HepG2 (cell line): ENCODE results near the gene R3HDM4. TPM values are rescaled to one million over a fixed set of nuclear protein-coding genes. Genes with fewer than 3 reads are reported as not detected.

Experiments used
- ATRX ChIP-seq: sonication (generic); formaldehyde crosslinking; IDR thresholded peaks from 2 replicates; pipeline ENCODE4 v1.4.0; 2020; ENCODE audit warnings: missing genetic modification reagents, borderline replicate concordance
- BCL6 ChIP-seq: IDR thresholded peaks from 2 replicates; pipeline ENCODE4 v1.6.1; 2016; ENCODE audit warnings: missing genetic modification reagents, missing compliant biosample characterization
- CBX2 ChIP-seq, 2 experiments: fragments of 200-600 bp in 1 of 2; sonication (generic); formaldehyde crosslinking in 1 of 2; IDR thresholded peaks; 2 replicates each; pipeline versions ENCODE4 v1.7.0 to v1.8.1; 2018 to 2022; ENCODE audit warnings: low read depth in 2 of 2, low read length in 1 of 2, mild to moderate bottlenecking in 1 of 2, missing genetic modification reagents in 1 of 2
- ELF1 ChIP-seq: sonication (generic); formaldehyde crosslinking; IDR thresholded peaks from 2 replicates; pipeline ENCODE4 v1.4.0; 2020; ENCODE audit warnings: missing genetic modification reagents
- ERF ChIP-seq: IDR thresholded peaks from 2 replicates; pipeline ENCODE4 v1.6.1; 2018; ENCODE audit warnings: missing biosample characterization, missing genetic modification reagents
- ESRRA ChIP-seq: sonication (generic); formaldehyde crosslinking; IDR thresholded peaks from 2 replicates; pipeline ENCODE4 v1.5.1; 2020; ENCODE audit warnings: mild to moderate bottlenecking, low read depth, missing genetic modification reagents
- FOSL2 ChIP-seq: sonication (generic); formaldehyde crosslinking; IDR thresholded peaks from 2 replicates; pipeline ENCODE4 v1.4.0; 2020; ENCODE audit warnings: missing genetic modification reagents
- KLF16 ChIP-seq, 2 experiments: sonication (generic) in 1 of 2; formaldehyde crosslinking in 1 of 2; IDR thresholded peaks; 2 replicates each; pipeline versions ENCODE4 v1.6.1 to v1.8.0; 2016 to 2023; ENCODE audit warnings: missing genetic modification reagents in 2 of 2, missing compliant biosample characterization in 1 of 2
- MED13 ChIP-seq: sonication (generic); formaldehyde crosslinking; IDR thresholded peaks from 2 replicates; pipeline ENCODE4 v1.5.0; 2020; ENCODE audit warnings: missing genetic modification reagents
- POLR2G ChIP-seq: fragments of 200-400 bp; formaldehyde crosslinking; IDR thresholded peaks from 2 replicates; pipeline ENCODE4 v1.6.1; 2018; ENCODE audit warnings: mild to moderate bottlenecking, low read depth, low read length, moderate library complexity
- RNF2 ChIP-seq: fragments of 450-650 bp; conservative IDR thresholded peaks from 2 replicates; pipeline ENCODE4 v1.6.1; 2016; ENCODE audit warnings: low read depth
- SIN3B ChIP-seq: fragments of 150-350 bp; IDR thresholded peaks from 2 replicates; pipeline ENCODE4 v1.6.1; 2014; ENCODE audit warnings: low read length
- SMARCC2 ChIP-seq: fragments of 450-650 bp; IDR thresholded peaks from 2 replicates; pipeline ENCODE4 v1.6.1; 2017; ENCODE audit warnings: antibody characterized with exemption, mild to moderate bottlenecking
- ZKSCAN8 ChIP-seq: IDR thresholded peaks from 2 replicates; pipeline ENCODE4 v1.6.1; 2016; ENCODE audit warnings: borderline replicate concordance, missing genetic modification reagents, missing compliant biosample characterization
- ZNF232 ChIP-seq: sonication (generic); formaldehyde crosslinking; IDR thresholded peaks from 2 replicates; pipeline ENCODE4 v1.4.0; 2020; ENCODE audit warnings: missing genetic modification reagents, borderline replicate concordance
- ZNF530 ChIP-seq: sonication (generic); formaldehyde crosslinking; IDR thresholded peaks from 2 replicates; pipeline ENCODE4 v1.5.0; 2020; ENCODE audit warnings: low read depth, mild to moderate bottlenecking, missing genetic modification reagents
- polyA plus RNA-seq, 8 experiments: library from polyadenylated mRNA; depleted of rRNA in 3 of 8; stranded (reverse) in 7 of 8; unstranded in 1 of 8; fragments of >200 nt; fragmentation: Illumina TruSeq in 4 of 8; extraction: Trizol in 4 of 8; gene quantifications; 2 replicates each; pipeline versions ENCODE4 v1.2.1 to v1.2.3, GENCODE V29; 2011 to 2016; ENCODE audit warnings: low read depth in 4 of 8, missing spikeins in 1 of 8, mixed read lengths in 1 of 8; ENCODE audit not compliant: insufficient read depth in 1 of 8
- total RNA-seq, 5 experiments: library from RNA; depleted of rRNA; stranded (reverse); fragments of >200 nt; fragmentation: Illumina TruSeq; extraction: Trizol; gene quantifications; 2 replicates each; pipeline ENCODE4 v1.2.3, GENCODE V29; 2016; ENCODE audit warnings: low read depth in 1 of 5
- TF ChIP-seq, protein P1 (sequence below): sonication (generic); formaldehyde crosslinking; IDR thresholded peaks from 2 replicates; pipeline ENCODE4 v1.4.0; 2020; ENCODE audit warnings: missing genetic modification reagents, borderline replicate concordance
- TF ChIP-seq, protein P2 (sequence below): sonication (generic); formaldehyde crosslinking; IDR thresholded peaks from 2 replicates; pipeline ENCODE4 v1.4.0; 2020; ENCODE audit warnings: mild to moderate bottlenecking, missing genetic modification reagents, borderline replicate concordance
- TF ChIP-seq, protein P3 (sequence below), 2 experiments: sonication (generic) in 1 of 2; formaldehyde crosslinking in 1 of 2; IDR thresholded peaks; 2 replicates each; pipeline versions ENCODE4 v1.5.1 to v1.6.1; 2011 to 2020; ENCODE audit warnings: borderline replicate concordance in 1 of 2, low read depth in 1 of 2, low read length in 1 of 2, mild to moderate bottlenecking in 1 of 2, missing genetic modification reagents in 1 of 2, moderate library complexity in 1 of 2

Gene R3HDM4
- total and polyA plus RNA-seq, 2 of the 13 experiments (the other 11 are each of a cell fraction or from before 2014, with no cell fraction given): 26.2 to 26.9 TPM

DNA sequence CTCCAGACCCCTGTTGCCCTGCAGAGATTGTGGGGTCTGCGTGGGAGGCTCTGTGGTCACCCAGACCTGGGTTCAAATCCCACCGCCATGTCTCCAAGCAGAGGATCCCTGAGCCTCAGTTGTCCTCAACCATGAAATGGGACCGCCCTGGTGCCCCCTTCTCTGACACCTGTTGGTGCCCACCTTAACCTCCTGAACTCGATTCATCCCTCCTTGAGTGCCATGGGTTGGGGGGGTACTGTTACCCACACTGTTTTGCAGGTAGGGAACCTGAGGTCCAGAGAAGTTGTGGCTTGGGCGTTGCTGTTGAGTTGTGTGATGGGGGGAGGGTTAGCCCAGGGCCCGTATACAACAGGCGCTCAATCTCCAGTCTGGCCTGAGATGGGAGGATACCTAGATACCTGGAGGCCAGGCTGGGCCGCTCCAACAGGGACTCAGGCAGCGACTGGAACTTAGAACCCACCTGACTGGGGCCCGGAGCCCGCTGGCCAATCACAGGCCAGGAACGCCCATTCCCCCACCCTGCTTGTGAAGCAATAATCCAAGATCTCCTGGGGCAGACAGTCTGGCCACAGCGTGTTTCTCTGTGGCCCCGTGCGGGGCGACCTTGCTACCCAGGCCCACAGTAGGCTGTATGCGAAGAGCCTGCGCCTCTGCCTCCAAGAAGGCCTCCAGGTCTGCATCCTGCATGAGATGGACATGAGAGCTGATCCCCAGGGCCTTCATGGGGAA, 15.6 kb upstream of the R3HDM4 start (continued):
- TF ChIP-seq CBX2 (IDR thresholded peaks at IDR 0.05; ENCODE audit: low read depth, low read length) (no peak), CBX2 (CRISPR knock-in tag; IDR thresholded peaks at IDR 0.05; ENCODE audit: low read depth) (no peak), BCL6 (CRISPR knock-in tag) (0 out of 2 replicates have a peak, but pooled peaks have one; percentile 14), POLR2G (peak; percentile 18; the same call in 1 of the 2 replicates), MED13 (CRISPR knock-in tag) (no peak), SIN3B (no peak), FOSL2 (no peak), ZNF530 (CRISPR knock-in tag) (no peak), ESRRA (CRISPR knock-in tag) (no peak), ATRX (CRISPR knock-in tag) (no peak), RNF2 (no peak), KLF16 (CRISPR knock-in tag; IDR thresholded peaks at IDR 0.05) (no peak), ZNF232 (CRISPR knock-in tag) (no peak), ELF1 (CRISPR knock-in tag) (no peak), ERF (CRISPR knock-in tag) (no peak), SMARCC2 (no peak), ZKSCAN8 (CRISPR knock-in tag) (peak; percentile 97)
- TF ChIP-seq, protein P1, sequence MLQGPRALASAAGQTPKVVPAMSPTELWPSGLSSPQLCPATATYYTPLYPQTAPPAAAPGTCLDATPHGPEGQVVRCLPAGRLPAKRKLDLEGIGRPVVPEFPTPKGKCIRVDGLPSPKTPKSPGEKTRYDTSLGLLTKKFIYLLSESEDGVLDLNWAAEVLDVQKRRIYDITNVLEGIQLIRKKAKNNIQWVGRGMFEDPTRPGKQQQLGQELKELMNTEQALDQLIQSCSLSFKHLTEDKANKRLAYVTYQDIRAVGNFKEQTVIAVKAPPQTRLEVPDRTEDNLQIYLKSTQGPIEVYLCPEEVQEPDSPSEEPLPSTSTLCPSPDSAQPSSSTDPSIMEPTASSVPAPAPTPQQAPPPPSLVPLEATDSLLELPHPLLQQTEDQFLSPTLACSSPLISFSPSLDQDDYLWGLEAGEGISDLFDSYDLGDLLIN: no peak
- TF ChIP-seq, protein P2, sequence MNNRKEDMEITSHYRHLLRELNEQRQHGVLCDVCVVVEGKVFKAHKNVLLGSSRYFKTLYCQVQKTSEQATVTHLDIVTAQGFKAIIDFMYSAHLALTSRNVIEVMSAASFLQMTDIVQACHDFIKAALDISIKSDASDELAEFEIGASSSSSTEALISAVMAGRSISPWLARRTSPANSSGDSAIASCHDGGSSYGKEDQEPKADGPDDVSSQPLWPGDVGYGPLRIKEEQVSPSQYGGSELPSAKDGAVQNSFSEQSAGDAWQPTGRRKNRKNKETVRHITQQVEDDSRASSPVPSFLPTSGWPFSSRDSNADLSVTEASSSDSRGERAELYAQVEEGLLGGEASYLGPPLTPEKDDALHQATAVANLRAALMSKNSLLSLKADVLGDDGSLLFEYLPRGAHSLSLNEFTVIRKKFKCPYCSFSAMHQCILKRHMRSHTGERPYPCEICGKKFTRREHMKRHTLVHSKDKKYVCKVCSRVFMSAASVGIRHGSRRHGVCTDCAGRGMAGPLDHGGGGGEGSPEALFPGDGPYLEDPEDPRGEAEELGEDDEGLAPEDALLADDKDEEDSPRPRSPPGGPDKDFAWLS (CRISPR knock-in tag): no peak
- TF ChIP-seq, protein P3, sequence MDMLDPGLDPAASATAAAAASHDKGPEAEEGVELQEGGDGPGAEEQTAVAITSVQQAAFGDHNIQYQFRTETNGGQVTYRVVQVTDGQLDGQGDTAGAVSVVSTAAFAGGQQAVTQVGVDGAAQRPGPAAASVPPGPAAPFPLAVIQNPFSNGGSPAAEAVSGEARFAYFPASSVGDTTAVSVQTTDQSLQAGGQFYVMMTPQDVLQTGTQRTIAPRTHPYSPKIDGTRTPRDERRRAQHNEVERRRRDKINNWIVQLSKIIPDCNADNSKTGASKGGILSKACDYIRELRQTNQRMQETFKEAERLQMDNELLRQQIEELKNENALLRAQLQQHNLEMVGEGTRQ (IDR thresholded peaks at IDR 0.05; ENCODE audit: low read depth, low read length): no peak
- TF ChIP-seq, protein P3 (CRISPR knock-in tag; IDR thresholded peaks at IDR 0.05; ENCODE audit: borderline replicate concordance): no peak; the same call in 1 of the 2 replicates
